HL-60 (cell line): ENCODE data around the gene CCL25.
A peak's percentile ranks its signal among the peaks of the same experiment; 100 is the strongest.

Source experiments
- POLR2AphosphoS5 ChIP-seq: IDR thresholded peaks from 2 replicates; pipeline ENCODE4 v1.6.1; 2012; ENCODE audit warnings: low read depth
- TF ChIP-seq, protein P1 (sequence below): IDR thresholded peaks from one replicate; pipeline ENCODE4 v1.5.1; 2011; ENCODE audit warnings: low read length, control low read depth, inconsistent platforms; ENCODE audit not compliant: insufficient read depth

DNA sequence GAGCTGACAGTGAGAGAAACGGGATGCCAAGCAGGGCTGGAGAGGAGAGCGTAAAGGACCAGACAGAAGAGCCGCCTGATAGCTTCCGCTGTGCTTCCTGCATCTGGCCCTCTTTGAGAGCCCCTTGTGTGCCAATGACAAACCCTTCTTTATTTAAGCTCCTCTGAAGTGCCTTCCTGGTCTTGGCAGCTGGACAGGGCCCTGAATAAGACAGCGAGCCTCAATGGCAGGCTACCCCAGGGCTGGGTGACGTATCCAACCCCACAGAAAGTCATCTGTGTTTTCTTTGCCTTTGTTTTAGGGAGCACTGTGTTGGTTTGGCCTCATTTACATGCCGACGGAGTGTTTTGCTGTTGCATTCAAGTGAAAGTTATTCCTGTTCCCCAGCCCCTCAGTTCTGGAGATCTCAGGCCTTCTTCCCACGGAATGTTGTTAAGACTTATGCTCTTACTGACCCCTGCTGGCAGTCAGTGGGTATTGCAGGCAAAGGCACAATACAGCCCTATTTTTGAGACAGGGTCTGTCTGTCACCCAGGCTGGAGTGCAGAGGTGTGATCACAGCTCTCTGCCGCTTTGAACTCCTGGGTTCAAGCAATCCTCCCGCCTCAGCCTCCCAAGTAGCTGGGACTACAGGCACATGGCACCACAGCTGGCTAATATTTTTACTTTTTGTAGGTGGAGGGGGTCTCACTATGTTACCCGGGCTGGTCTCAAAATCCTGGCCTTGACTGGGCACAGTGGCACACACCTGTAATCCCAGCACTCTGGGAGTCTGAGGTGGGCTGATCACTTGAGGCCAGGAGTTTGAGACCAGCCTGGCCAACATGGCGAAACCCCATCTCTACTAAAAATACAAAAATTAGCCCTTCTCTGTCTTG, 16.8 kb downstream of the CCL25 start:
- TF ChIP-seq, protein P1, sequence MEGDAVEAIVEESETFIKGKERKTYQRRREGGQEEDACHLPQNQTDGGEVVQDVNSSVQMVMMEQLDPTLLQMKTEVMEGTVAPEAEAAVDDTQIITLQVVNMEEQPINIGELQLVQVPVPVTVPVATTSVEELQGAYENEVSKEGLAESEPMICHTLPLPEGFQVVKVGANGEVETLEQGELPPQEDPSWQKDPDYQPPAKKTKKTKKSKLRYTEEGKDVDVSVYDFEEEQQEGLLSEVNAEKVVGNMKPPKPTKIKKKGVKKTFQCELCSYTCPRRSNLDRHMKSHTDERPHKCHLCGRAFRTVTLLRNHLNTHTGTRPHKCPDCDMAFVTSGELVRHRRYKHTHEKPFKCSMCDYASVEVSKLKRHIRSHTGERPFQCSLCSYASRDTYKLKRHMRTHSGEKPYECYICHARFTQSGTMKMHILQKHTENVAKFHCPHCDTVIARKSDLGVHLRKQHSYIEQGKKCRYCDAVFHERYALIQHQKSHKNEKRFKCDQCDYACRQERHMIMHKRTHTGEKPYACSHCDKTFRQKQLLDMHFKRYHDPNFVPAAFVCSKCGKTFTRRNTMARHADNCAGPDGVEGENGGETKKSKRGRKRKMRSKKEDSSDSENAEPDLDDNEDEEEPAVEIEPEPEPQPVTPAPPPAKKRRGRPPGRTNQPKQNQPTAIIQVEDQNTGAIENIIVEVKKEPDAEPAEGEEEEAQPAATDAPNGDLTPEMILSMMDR: peak; percentile 59
- no peak for TF ChIP-seq POLR2AphosphoS5
